Heart left ventricle (tissue), 16 donors: Measurements from ENCODE around the gene AVPI1. TPM values are rescaled to one million over a fixed set of nuclear protein-coding genes. Genes with fewer than 3 reads are reported as not detected.
"Not testable (repeated sequence)": the region's sequence is repeated elsewhere in the genome, so short reads cannot be mapped to it uniquely, and the experiment has no call there.

Experiments used
- ATAC-seq, 4 donors: fragments of 200-7000 bp; cut with Tn5 transposase; one replicate each; pipeline ENCODE4 v1.9.1; 2020 to 2022; ENCODE audit warnings: moderate library complexity in 4 of 4, mild to moderate bottlenecking in 3 of 4, moderate number of reproducible peaks in 1 of 4
- DNase-seq, 5 donors: peaks; one replicate each; pipeline ENCODE4 v3.0.0-alpha.2; 2020
- H3K27ac ChIP-seq, 12 donors: fragments of 200-600 bp; sonication (generic) in 4 of 12; one replicate each; pipeline versions ENCODE4 v1.5.0 to v1.8.0; 2016 to 2022; ENCODE audit warnings: mild to moderate bottlenecking in 2 of 12
- H3K27me3 ChIP-seq, 9 donors: fragments of 200-600 bp; sonication (generic) in 2 of 9; one replicate each; pipeline versions ENCODE4 v1.5.1 to v1.8.0; 2016 to 2022; ENCODE audit warnings: mild to moderate bottlenecking in 3 of 9
- H3K36me3 ChIP-seq, 9 donors: fragments of 200-600 bp; sonication (generic) in 2 of 9; one replicate each; pipeline versions ENCODE4 v1.5.0 to v1.8.0; 2018 to 2022; ENCODE audit warnings: mild to moderate bottlenecking in 2 of 9
- H3K4me1 ChIP-seq, 12 donors: fragments of 200-600 bp; sonication (generic) in 4 of 12; one replicate each; pipeline versions ENCODE4 v1.5.0 to v1.8.0; 2016 to 2022; ENCODE audit warnings: mild to moderate bottlenecking in 3 of 12
- H3K4me3 ChIP-seq, 12 donors: fragments of 200-600 bp; sonication (generic) in 4 of 12; one replicate each; pipeline versions ENCODE4 v1.5.0 to v1.8.0; 2017 to 2022; ENCODE audit warnings: mild to moderate bottlenecking in 9 of 12, moderate library complexity in 4 of 12
- H3K9me3 ChIP-seq, 12 donors: fragments of 200-600 bp; sonication (generic) in 4 of 12; one replicate each; pipeline versions ENCODE4 v1.5.0 to v1.8.0; 2016 to 2022; ENCODE audit warnings: mild to moderate bottlenecking in 1 of 12
- CTCF ChIP-seq, 12 donors: fragments of 200-600 bp; sonication (generic) in 4 of 12; IDR thresholded peaks; one replicate each; pipeline versions ENCODE4 v1.5.0 to v1.8.0; 2018 to 2022; ENCODE audit warnings: antibody characterized with exemption in 12 of 12, mild to moderate bottlenecking in 5 of 12
- POLR2A ChIP-seq, 2 donors: fragments of 450-650 bp; IDR thresholded peaks; one replicate each; pipeline ENCODE4 v1.6.1; 2017; ENCODE audit warnings: antibody characterized with exemption in 2 of 2, mild to moderate bottlenecking in 2 of 2, moderate library complexity in 2 of 2
- WGBS, 4 donors: extraction: QIAGEN DNeasy Blood & Tissue Kit in 2 of 4; methylation state at CpG; one replicate each; pipeline versions ENCODE4 v1.1.5 to v1.1.7; 2013 to 2018; 5-methylcytosine and 5-hydroxymethylcytosine counted together
- intact Hi-C, 10 donors: fragments of 100-400 bp; cut with DNase I; formaldehyde crosslinking; loops; one replicate each; pipeline versions ENCODE4 v1.11.1 to v1.14.2; 2022
- polyA plus RNA-seq, 2 donors: library from polyadenylated mRNA; stranded (reverse); fragments of 200-250 nt; gene quantifications; one replicate each; pipeline ENCODE4 v1.2.3, GENCODE V29; 2013
- total RNA-seq, 9 donors: library from RNA; depleted of rRNA in 2 of 9; stranded (reverse); fragments of >200 nt in 2 of 9; fragmentation: NEBNext Ultra II Directional in 3 of 9; extraction: Animal tissue kit (Norgen Biotek cat#: 25700) in 3 of 9; gene quantifications; one replicate each; pipeline versions ENCODE4 v1.1.0 to v1.2.4, GENCODE V29; 2016 to 2023
- donor health status: ischemic (EF 13 %, LVEDD 7.1; RV severe dilation, severe dysfunction).
- donor health status: healthy with polysubstance abuse.
- donor health status: DM: no; HTN: yes; CAD: no.
- donor health status: DM: no; HTN: no; CAD: no.
- donor health status: ischemic (EF 25% LVEDD 6.9; RV normal size, moderate dysfunction).
- donor health status: ischemic (EF 25% LVEDD 5.7; RV mildly dilated, moderate dysfunction).
- donor health status: healthy.
- donor health status: DM: yes; HTN: yes; CAD: no.
- donor health status: ischemic (EF 35%, LVEDD 5.7; RV mildly dilated, moderate dysfunction).
- donor health status: nonischemic (EF 11% LVEDD 7.7; RV severe dilation, severe dysfunction).
- donor health status: DM: yes; HTN: yes; CAD: no.
- donor health status: PGD.
- donor health status: ischemic (EF 29% LVEDD 5.4; RV normal size, mild dysfunction).
- donor health status: nonischemic (EF 23%, LVEDD 6.1; RV moderate dilation, normal function).

AVPI1 gene
- total and polyA plus RNA-seq, 11 donors: 6.6 to 38.6 (median 9.9) TPM

- TF ChIP-seq CTCF (IDR thresholded peaks at IDR 0.05): peak in 3 of 12 donors; percentile 11 to 31 (median 16)
- TF ChIP-seq POLR2A (IDR thresholded peaks at IDR 0.05): no peak
- DNase-seq (peak in 1 of 5 donors; percentile 38), ATAC-seq (no peak)
- Histone ChIP-seq H3K27me3 (no peaks in the 10 kb centered on the region), H3K36me3 (no peaks in the 10 kb centered on the region), H3K27ac (peak overlapping the region in 9 of 12 donors; percentile 2 to 93 (median 22)), H3K4me3 (peak overlapping the region in 10 of 12 donors; percentile 13 to 86 (median 76)), H3K9me3 (no peaks in the 10 kb centered on the region), H3K4me1 (peaks cover 0 to 72% (median 45%) of the 10 kb centered on the region in 12 donors)
- intact Hi-C loops: loop anchor here in 1 of 10 donors (5.0 kb wide), 1 partner anchor 43 kb away; the partner anchor contains the start of gene PI4K2A
- WGBS, 4 donors: 20 to 47% (median 30%) methylated on average over 1 to 2 of the region's 2 CpGs
Measured at GRCh38 chr10:97685395-97685958, 1.6 kb downstream of the AVPI1 start.

- intact Hi-C loops: loop anchor here in 1 of 10 donors (5.0 kb wide), 1 partner anchor 43 kb away; the partner anchor contains the start of gene PI4K2A
- 59 to 75% (median 63%) methylated on average over 5 of the region's 5 CpGs for WGBS, 4 donors
- H3K4me1 ChIP-seq: peaks cover 0 to 67% (median 45%) of the 10 kb centered on the region in 12 donors
- peak overlapping the region in 8 of 12 donors; percentile 3 to 93 (median 50) for H3K27ac ChIP-seq
- peaks cover 0 to 2% (median 0%) of the 10 kb centered on the region in 9 donors for H3K36me3 ChIP-seq
- peak overlapping the region in 9 of 12 donors; percentile 58 to 86 (median 77) for H3K4me3 ChIP-seq
- no peaks in the 10 kb centered on the region for H3K9me3 ChIP-seq
- DNase-seq (no peak), ATAC-seq (no peak)
- TF ChIP-seq POLR2A (IDR thresholded peaks at IDR 0.05): no peak
- TF ChIP-seq CTCF (IDR thresholded peaks at IDR 0.05): no peak
- H3K27me3 ChIP-seq: no peaks in the 10 kb centered on the region
Measured at GRCh38 chr10:97684866-97685394, 2.1 kb downstream of the AVPI1 start.

- WGBS, 4 donors: 76 to 86% (median 83%) methylated on average over 7 of the region's 7 CpGs
- H3K36me3 ChIP-seq, ATAC-seq, intact Hi-C loops, DNase-seq, H3K27me3 ChIP-seq, H3K9me3 ChIP-seq: not testable (repeated sequence)
- peak overlapping the region in 1 of 12 donors; percentile 82 for H3K4me3 ChIP-seq
- H3K4me1 ChIP-seq: peaks cover 0 to 61% (median 45%) of the 10 kb centered on the region in 12 donors
- peak overlapping the region in 9 of 12 donors; percentile 3 to 93 (median 46) for H3K27ac ChIP-seq
Measured at GRCh38 chr10:97684368-97684713, 2.7 kb downstream of the AVPI1 start.

- Histone ChIP-seq H3K27ac (peak overlapping the region in 8 of 12 donors; percentile 1 to 93 (median 47)), H3K4me1 (peaks cover 0 to 59% (median 45%) of the 10 kb centered on the region in 12 donors), H3K9me3 (no peaks in the 10 kb centered on the region), H3K36me3 (peaks cover 0 to 12% (median 5%) of the 10 kb centered on the region in 9 donors), H3K4me3 (peak overlapping the region in 1 of 12 donors; percentile 82), H3K27me3 (no peaks in the 10 kb centered on the region)
- no peak for TF ChIP-seq POLR2A (IDR thresholded peaks at IDR 0.05)
- TF ChIP-seq CTCF (IDR thresholded peaks at IDR 0.05): no peak
- intact Hi-C loops: no loop called here
- ATAC-seq: no peak
- peak in 1 of 5 donors; percentile 36 for DNase-seq
- WGBS, 4 donors: 55 to 59% (median 58%) methylated on average over 8 to 9 of the region's 9 CpGs
Measured at GRCh38 chr10:97683556-97684367, 3.3 kb downstream of the AVPI1 start.
